Tibial nerve (tissue), 3 donors: ENCODE results near the gene NR1H3.
A peak's percentile ranks its signal among the peaks of the same experiment; 100 is the strongest.

Experiments
- POLR2A ChIP-seq, 2 donors: fragments of 450-650 bp; IDR thresholded peaks; one replicate each; pipeline ENCODE4 v1.6.1; 2017; ENCODE audit warnings: antibody characterized with exemption in 2 of 2, mild to moderate bottlenecking in 2 of 2, moderate library complexity in 2 of 2
- TF ChIP-seq, protein P1 (sequence below), 5 experiments: fragments of 200-600 bp in 3 of 5; fragments of 450-650 bp in 2 of 5; sonication (generic) in 3 of 5; IDR thresholded peaks; one replicate each; pipeline ENCODE4 v1.5.1; 2016 to 2019; ENCODE audit warnings: antibody characterized with exemption in 5 of 5, mild to moderate bottlenecking in 3 of 5, moderate library complexity in 2 of 5

DNA sequence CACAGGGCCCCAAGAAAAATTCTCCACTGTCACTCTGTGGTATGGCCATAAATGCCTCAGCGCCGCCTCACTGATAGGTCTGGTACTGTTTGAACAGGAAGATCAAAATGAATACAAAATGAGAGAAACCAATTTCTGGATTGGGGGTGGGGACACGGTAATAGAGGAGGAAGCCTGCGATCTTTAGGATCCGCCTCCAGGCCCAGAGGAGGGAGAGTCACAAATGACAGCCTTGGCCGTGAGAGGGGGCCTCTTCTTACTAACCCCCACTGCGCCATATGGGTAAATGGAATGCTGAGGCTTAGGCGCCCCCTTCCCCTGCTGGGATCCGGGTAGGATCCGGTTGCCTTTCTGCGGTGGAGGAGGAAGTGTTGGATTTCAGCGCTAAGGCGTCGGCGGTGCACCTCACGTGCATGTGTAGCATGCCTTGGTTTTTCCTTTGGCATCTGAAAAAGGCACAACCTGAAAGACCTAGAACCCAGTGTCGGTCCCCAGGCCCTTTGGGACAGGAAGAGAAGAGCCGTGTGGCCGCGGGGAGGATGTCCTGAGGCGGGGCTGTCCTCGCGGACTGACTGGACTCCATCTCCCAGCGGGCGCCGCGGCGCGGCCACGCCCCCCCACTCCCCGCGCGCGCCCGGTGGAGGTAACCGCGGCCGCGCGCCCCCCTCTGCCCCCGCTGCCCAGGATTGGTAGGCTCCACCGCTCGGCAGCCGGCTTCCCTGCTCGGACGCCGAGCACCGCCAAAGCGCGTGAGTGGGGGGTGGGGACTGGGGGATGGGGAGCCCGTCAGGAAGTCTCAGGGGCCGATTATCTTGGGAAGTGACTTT is 11.4 kb downstream of the NR1H3 start:
- TF ChIP-seq, protein P1, sequence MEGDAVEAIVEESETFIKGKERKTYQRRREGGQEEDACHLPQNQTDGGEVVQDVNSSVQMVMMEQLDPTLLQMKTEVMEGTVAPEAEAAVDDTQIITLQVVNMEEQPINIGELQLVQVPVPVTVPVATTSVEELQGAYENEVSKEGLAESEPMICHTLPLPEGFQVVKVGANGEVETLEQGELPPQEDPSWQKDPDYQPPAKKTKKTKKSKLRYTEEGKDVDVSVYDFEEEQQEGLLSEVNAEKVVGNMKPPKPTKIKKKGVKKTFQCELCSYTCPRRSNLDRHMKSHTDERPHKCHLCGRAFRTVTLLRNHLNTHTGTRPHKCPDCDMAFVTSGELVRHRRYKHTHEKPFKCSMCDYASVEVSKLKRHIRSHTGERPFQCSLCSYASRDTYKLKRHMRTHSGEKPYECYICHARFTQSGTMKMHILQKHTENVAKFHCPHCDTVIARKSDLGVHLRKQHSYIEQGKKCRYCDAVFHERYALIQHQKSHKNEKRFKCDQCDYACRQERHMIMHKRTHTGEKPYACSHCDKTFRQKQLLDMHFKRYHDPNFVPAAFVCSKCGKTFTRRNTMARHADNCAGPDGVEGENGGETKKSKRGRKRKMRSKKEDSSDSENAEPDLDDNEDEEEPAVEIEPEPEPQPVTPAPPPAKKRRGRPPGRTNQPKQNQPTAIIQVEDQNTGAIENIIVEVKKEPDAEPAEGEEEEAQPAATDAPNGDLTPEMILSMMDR (IDR thresholded peaks at IDR 0.05), result peak in 2 of 5 experiments; percentile 36 to 44
- TF ChIP-seq POLR2A (IDR thresholded peaks at IDR 0.05), result peak in 1 of 2 donors; percentile 2
